Osteocyte (in vitro differentiated cells): ENCODE results near the gene INTS12. TPM values are rescaled to one million over a fixed set of nuclear protein-coding genes. Genes with fewer than 3 reads are reported as not detected.

Source experiments
- DNase-seq: peaks from one replicate; pipeline ENCODE4 v3.0.0; 2021; ENCODE audit warnings: mixed read lengths; ENCODE audit not compliant: unreplicated experiment; ENCODE audit errors: extremely low spot score
- H3K27ac Mint-ChIP-seq: one replicate; pipeline ENCODE4 v1.8.0; 2021; ENCODE audit warnings: mild to moderate bottlenecking, mixed read lengths; ENCODE audit not compliant: unreplicated experiment
- H3K27me3 Mint-ChIP-seq: one replicate; pipeline ENCODE4 v1.8.0; 2021; ENCODE audit warnings: mixed read lengths; ENCODE audit not compliant: unreplicated experiment
- H3K36me3 Mint-ChIP-seq: one replicate; pipeline ENCODE4 v1.8.0; 2021; ENCODE audit warnings: mixed read lengths; ENCODE audit not compliant: unreplicated experiment
- H3K4me1 Mint-ChIP-seq: one replicate; pipeline ENCODE4 v1.8.0; 2021; ENCODE audit warnings: mixed read lengths; ENCODE audit not compliant: unreplicated experiment
- H3K4me3 Mint-ChIP-seq: one replicate; pipeline ENCODE4 v1.8.0; 2021; ENCODE audit warnings: mild to moderate bottlenecking, moderate library complexity, mixed read lengths; ENCODE audit not compliant: unreplicated experiment
- H3K9me3 Mint-ChIP-seq: one replicate; pipeline ENCODE4 v1.8.0; 2021; ENCODE audit warnings: mixed read lengths; ENCODE audit not compliant: unreplicated experiment
- total RNA-seq: library from RNA; stranded (reverse); gene quantifications from 2 replicates; pipeline ENCODE4 v1.2.1, GENCODE V29; 2021
- TF ChIP-seq, protein P1 (sequence below): fragments of 200-600 bp; sonication (generic); IDR thresholded peaks from 2 replicates; pipeline ENCODE4 v1.5.0; 2021; ENCODE audit warnings: antibody characterized with exemption, mild to moderate bottlenecking, moderate library complexity

Gene INTS12
- total RNA-seq, 1 donor from 2014 or later: 17.4 TPM

DNA sequence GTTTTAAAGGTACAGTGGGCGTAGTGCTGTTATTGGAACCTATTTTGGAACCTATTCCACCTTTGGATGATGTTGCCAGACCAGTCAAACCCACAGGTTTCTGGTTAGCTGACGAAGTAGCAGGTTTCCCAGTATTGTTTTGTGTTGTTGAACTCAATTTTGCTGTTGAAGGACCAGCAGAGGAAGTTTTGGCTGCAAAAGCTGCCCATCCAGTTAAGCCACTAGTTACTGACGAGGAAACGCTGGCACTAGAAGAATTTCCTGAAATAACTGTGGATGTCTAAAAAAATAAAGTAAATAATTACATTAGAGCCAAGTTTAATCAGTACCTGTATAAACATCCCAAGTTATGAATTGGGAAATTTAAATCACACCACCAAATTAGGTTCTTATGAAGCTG, 25.5 kb downstream of the INTS12 start:
- H3K9me3 Mint-ChIP-seq: no peaks in the 10 kb centered on the region
- peaks cover 16% of the 10 kb centered on the region for H3K36me3 Mint-ChIP-seq
- DNase-seq: no peak
- H3K4me3 Mint-ChIP-seq: no peak overlapping the region
- TF ChIP-seq, protein P1, sequence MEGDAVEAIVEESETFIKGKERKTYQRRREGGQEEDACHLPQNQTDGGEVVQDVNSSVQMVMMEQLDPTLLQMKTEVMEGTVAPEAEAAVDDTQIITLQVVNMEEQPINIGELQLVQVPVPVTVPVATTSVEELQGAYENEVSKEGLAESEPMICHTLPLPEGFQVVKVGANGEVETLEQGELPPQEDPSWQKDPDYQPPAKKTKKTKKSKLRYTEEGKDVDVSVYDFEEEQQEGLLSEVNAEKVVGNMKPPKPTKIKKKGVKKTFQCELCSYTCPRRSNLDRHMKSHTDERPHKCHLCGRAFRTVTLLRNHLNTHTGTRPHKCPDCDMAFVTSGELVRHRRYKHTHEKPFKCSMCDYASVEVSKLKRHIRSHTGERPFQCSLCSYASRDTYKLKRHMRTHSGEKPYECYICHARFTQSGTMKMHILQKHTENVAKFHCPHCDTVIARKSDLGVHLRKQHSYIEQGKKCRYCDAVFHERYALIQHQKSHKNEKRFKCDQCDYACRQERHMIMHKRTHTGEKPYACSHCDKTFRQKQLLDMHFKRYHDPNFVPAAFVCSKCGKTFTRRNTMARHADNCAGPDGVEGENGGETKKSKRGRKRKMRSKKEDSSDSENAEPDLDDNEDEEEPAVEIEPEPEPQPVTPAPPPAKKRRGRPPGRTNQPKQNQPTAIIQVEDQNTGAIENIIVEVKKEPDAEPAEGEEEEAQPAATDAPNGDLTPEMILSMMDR: no peak
- no peaks in the 10 kb centered on the region for H3K4me1 Mint-ChIP-seq
- no peak overlapping the region for H3K27ac Mint-ChIP-seq
- no peaks in the 10 kb centered on the region for H3K27me3 Mint-ChIP-seq

DNA sequence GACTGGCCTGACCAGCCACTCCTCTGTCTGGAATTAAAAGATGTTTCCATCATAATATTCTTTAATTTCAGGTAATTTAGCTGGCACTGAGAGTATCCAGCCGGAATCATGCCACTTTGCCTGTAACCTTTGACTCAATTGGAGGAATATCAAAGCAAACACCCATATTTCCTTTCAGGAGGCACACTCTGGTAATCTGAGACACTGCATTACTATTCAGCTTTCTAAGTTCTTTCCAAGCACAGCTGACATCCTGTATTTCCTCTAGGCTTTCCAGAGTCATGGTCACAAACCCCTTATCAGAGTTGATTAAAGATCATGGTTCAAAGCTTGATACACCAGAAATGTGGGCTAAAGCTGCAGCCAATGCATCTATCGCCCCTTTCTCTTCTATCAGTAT, 29.3 kb downstream of the INTS12 start:
- TF ChIP-seq, protein P1: no peak
- H3K27me3 Mint-ChIP-seq: peaks cover 5% of the 10 kb centered on the region
- no peaks in the 10 kb centered on the region for H3K4me1 Mint-ChIP-seq
- peaks cover 6% of the 10 kb centered on the region for H3K36me3 Mint-ChIP-seq
- no peaks in the 10 kb centered on the region for H3K9me3 Mint-ChIP-seq
- H3K4me3 Mint-ChIP-seq: no peak overlapping the region
- no peak for DNase-seq
- H3K27ac Mint-ChIP-seq: no peak overlapping the region

DNA sequence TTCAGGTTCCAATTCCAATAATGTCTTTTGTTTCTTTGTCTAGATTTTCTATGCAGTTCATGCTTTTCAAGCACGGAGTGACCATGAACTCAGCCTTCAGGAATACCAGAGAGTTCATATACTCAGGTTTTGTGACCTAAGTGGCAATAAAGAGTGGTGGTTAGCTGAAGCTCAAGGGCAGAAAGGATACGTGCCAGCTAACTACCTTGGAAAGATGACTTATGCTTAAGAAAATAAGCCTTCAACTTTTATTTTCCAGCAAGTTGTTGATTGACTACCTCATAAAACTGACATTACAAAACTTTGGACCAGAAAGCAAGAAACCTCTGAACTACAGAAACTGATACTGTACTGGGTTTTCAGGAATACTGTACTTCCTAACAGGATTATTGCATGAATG, 30.8 kb downstream of the INTS12 start:
- Mint-ChIP-seq H3K36me3 (peaks cover 6% of the 10 kb centered on the region), H3K27ac (no peak overlapping the region), H3K4me1 (no peaks in the 10 kb centered on the region), H3K27me3 (peaks cover 19% of the 10 kb centered on the region), H3K9me3 (no peaks in the 10 kb centered on the region), H3K4me3 (no peak overlapping the region)
- no peak for DNase-seq
- TF ChIP-seq, protein P1: no peak

DNA sequence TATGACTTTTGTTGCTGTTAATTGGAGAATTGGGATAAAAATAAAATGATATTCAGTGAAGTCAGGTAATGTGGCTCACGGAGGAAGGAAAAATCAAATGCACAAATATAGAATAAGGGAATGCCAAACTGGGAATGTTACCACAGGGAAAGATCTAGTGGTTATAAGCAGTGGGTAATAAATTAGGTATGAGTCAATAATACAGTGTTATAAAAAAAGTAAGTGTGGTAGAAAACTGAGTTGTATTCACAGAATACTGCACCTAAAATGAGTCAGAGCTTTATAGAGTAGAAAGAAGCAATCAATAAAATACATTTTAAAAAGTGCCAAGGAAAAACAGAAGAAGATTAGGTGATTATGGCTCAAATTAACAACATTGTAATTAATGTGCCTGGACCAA, 34.5 kb downstream of the INTS12 start:
- TF ChIP-seq, protein P1: no peak
- H3K27me3 Mint-ChIP-seq: peaks cover 42% of the 10 kb centered on the region
- no peak overlapping the region for H3K27ac Mint-ChIP-seq
- H3K4me1 Mint-ChIP-seq: no peaks in the 10 kb centered on the region
- H3K9me3 Mint-ChIP-seq: no peaks in the 10 kb centered on the region
- no peak overlapping the region for H3K4me3 Mint-ChIP-seq
- no peak for DNase-seq
- H3K36me3 Mint-ChIP-seq: no peaks in the 10 kb centered on the region

DNA sequence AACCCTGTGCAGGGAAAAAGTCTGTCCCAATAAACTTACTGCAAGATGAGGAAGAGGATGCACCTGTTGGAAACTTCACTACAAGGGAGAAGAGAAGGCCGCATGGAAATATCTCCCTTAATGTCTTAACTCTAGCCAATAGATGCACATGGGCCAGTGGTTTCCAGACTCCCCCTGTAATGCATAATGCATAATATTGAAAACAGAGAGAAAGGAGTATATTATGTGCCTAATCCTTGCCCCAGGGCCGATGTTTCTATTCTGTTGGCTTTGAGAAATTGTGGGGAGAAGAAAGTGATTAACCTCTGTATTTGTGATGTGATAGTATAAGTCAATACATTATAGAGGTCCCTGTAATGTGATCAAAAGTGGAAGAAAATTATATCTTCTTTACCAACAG, 37.2 kb downstream of the INTS12 start:
- Mint-ChIP-seq H3K4me3 (no peak overlapping the region), H3K27ac (no peak overlapping the region), H3K9me3 (no peaks in the 10 kb centered on the region), H3K27me3 (peaks cover 55% of the 10 kb centered on the region), H3K4me1 (no peaks in the 10 kb centered on the region), H3K36me3 (no peaks in the 10 kb centered on the region)
- TF ChIP-seq, protein P1: no peak
- DNase-seq: no peak
